Transverse colon (tissue), 4 donors: ENCODE results near the gene PDE12.

Source experiments
- CTCF ChIP-seq, 5 experiments: fragments of 200-600 bp in 3 of 5; fragments of 450-650 bp in 2 of 5; sonication (generic) in 3 of 5; IDR thresholded peaks; 1 replicate in 2 of 5; 2 replicates in 3 of 5; pipeline ENCODE4 v1.5.1; 2016 to 2017; ENCODE audit warnings: antibody characterized with exemption in 5 of 5, inconsistent platforms in 3 of 5, mild to moderate bottlenecking in 2 of 5, moderate library complexity in 1 of 5
- POLR2AphosphoS5 ChIP-seq, 3 donors: sonication (generic); formaldehyde crosslinking; IDR thresholded peaks; one replicate each; pipeline ENCODE4 v1.6.1; 2016; ENCODE audit warnings: antibody characterized with exemption in 3 of 3

- no peak for TF ChIP-seq POLR2AphosphoS5 (IDR thresholded peaks at IDR 0.05)
- TF ChIP-seq CTCF (IDR thresholded peaks at IDR 0.05), result no peak
These were observed 17.6 kb upstream of the PDE12 start for GRCh38 chr3:57538465-57538864.
